Measurements from ENCODE around the gene CACUL1.

DNA sequence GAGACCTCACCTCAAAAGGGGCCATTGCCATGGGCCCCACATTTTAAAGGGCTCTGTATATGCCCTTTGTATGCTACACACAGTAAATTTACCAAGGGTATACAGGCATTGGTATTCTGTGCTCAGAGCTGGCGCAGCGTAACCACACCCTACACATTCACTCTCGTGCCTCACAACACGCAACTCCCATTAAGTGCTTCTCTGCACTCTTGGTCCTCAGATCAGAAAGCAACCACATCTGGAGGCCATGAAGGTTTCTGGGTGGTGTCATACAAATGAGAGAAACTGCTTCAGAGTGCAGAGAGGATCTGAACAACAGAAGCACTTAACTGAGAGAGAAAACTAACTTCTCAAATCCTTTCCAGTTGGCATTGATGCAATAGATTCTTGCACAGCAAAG, 9.4 kb upstream of the CACUL1 start:
- TF ChIP-seq, protein P1, sequence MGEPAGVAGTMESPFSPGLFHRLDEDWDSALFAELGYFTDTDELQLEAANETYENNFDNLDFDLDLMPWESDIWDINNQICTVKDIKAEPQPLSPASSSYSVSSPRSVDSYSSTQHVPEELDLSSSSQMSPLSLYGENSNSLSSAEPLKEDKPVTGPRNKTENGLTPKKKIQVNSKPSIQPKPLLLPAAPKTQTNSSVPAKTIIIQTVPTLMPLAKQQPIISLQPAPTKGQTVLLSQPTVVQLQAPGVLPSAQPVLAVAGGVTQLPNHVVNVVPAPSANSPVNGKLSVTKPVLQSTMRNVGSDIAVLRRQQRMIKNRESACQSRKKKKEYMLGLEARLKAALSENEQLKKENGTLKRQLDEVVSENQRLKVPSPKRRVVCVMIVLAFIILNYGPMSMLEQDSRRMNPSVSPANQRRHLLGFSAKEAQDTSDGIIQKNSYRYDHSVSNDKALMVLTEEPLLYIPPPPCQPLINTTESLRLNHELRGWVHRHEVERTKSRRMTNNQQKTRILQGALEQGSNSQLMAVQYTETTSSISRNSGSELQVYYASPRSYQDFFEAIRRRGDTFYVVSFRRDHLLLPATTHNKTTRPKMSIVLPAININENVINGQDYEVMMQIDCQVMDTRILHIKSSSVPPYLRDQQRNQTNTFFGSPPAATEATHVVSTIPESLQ (CRISPR knock-in tag; IDR thresholded peaks at IDR 0.05) = no peak
- TF ChIP-seq FOXA1 (IDR thresholded peaks at IDR 0.05; ENCODE audit: borderline replicate concordance) (no peak), BACH1 (tag; IDR thresholded peaks at IDR 0.05) (no peak), ZKSCAN8 (CRISPR knock-in tag; IDR thresholded peaks at IDR 0.05) (no peak), CHD1 (IDR thresholded peaks at IDR 0.05; ENCODE audit: low read length) (no peak), RUNX1 (IDR thresholded peaks at IDR 0.05; ENCODE audit: low read depth) (no peak), TBP (optimal IDR thresholded peaks at IDR 0.05; ENCODE audit: low read depth, low read length) (no peak), OTX1 (CRISPR knock-in tag; IDR thresholded peaks at IDR 0.05) (no peak), ZNF431 (CRISPR knock-in tag; IDR thresholded peaks at IDR 0.05) (no peak), POLR2A (conservative IDR thresholded peaks at IDR 0.05) (no peak), ELF1 (tag; IDR thresholded peaks at IDR 0.05) (no peak)
- TF ChIP-seq, protein P2, sequence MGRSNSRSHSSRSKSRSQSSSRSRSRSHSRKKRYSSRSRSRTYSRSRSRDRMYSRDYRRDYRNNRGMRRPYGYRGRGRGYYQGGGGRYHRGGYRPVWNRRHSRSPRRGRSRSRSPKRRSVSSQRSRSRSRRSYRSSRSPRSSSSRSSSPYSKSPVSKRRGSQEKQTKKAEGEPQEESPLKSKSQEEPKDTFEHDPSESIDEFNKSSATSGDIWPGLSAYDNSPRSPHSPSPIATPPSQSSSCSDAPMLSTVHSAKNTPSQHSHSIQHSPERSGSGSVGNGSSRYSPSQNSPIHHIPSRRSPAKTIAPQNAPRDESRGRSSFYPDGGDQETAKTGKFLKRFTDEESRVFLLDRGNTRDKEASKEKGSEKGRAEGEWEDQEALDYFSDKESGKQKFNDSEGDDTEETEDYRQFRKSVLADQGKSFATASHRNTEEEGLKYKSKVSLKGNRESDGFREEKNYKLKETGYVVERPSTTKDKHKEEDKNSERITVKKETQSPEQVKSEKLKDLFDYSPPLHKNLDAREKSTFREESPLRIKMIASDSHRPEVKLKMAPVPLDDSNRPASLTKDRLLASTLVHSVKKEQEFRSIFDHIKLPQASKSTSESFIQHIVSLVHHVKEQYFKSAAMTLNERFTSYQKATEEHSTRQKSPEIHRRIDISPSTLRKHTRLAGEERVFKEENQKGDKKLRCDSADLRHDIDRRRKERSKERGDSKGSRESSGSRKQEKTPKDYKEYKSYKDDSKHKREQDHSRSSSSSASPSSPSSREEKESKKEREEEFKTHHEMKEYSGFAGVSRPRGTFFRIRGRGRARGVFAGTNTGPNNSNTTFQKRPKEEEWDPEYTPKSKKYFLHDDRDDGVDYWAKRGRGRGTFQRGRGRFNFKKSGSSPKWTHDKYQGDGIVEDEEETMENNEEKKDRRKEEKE (IDR thresholded peaks at IDR 0.05; ENCODE audit: borderline replicate concordance in 1 of 2, control insufficient read depth in 1 of 2, low read depth in 2 of 2, low read length in 1 of 2) = no peak

Measured in K562 (cell line).